K562 (cell line): ENCODE measurements around the gene SLC1A3. TPM values are rescaled to one million over a fixed set of nuclear protein-coding genes. Genes with fewer than 3 reads are reported as not detected.

Experiments used
- ERF ChIP-seq: fragments of 450-650 bp; formaldehyde crosslinking; IDR thresholded peaks from 2 replicates; pipeline ENCODE4 v1.4.0; 2020; ENCODE audit warnings: mild to moderate bottlenecking, mixed read lengths
- ILK ChIP-seq: fragments of 450-650 bp; IDR thresholded peaks from 2 replicates; pipeline ENCODE4 v1.6.1; 2016; ENCODE audit warnings: missing genetic modification characterization, low read depth, mild to moderate bottlenecking, missing compliant biosample characterization, moderate library complexity, borderline replicate concordance
- LEF1 ChIP-seq: fragments of 450-650 bp; IDR thresholded peaks from 2 replicates; pipeline ENCODE4 v1.6.1; 2016; ENCODE audit warnings: mild to moderate bottlenecking
- NFYB ChIP-seq: IDR thresholded peaks from 2 replicates; pipeline ENCODE4 v1.6.1; 2011; ENCODE audit warnings: mild to moderate bottlenecking, moderate library complexity; ENCODE audit not compliant: insufficient read length; ENCODE audit errors: extremely low read depth
- SUPT5H ChIP-seq: fragments of 450-650 bp; IDR thresholded peaks from 2 replicates; pipeline ENCODE4 v1.6.1; 2016
- ZBED1 ChIP-seq: IDR thresholded peaks from 2 replicates; pipeline ENCODE4 v1.6.1; 2014
- ZFP91 ChIP-seq: sonication (generic); formaldehyde crosslinking; IDR thresholded peaks from 2 replicates; pipeline ENCODE4 v1.8.0; 2022; ENCODE audit warnings: mild to moderate bottlenecking, missing genetic modification reagents
- ZNF76 ChIP-seq: fragments of 250-450 bp; sonication (Bioruptor Pico); IDR thresholded peaks from 2 replicates; pipeline ENCODE4 v1.4.0; 2020; ENCODE audit warnings: mild to moderate bottlenecking, moderate library complexity, borderline replicate concordance
- polyA plus RNA-seq, 8 experiments: library from polyadenylated mRNA; depleted of rRNA in 4 of 8; stranded (reverse) in 5 of 8; unstranded in 3 of 8; fragments of >200 nt; fragmentation: Nextera tagmentation in 2 of 8; fragmentation: Illumina TruSeq in 1 of 8; extraction: Ambion mirVana in 2 of 8; extraction: Trizol in 1 of 8; gene quantifications; 2 replicates each; pipeline versions ENCODE4 v1.2.1 to v1.2.3, GENCODE V29; 2011 to 2014; ENCODE audit warnings: inconsistent platforms in 1 of 8, missing spikeins in 1 of 8
- total RNA-seq, 7 experiments: library from RNA; depleted of rRNA in 6 of 7; stranded (reverse); fragments of >200 nt in 6 of 7; fragmentation: Illumina TruSeq in 2 of 7; extraction: Trizol in 2 of 7; gene quantifications; 2 replicates each; pipeline versions ENCODE4 v1.2.1 to v1.2.3, GENCODE V29; 2011 to 2021; ENCODE audit warnings: low replicate concordance in 1 of 7
- TF ChIP-seq, protein P1 (sequence below): IDR thresholded peaks from 3 replicates; pipeline ENCODE4 v1.6.1; 2011; ENCODE audit warnings: borderline replicate concordance, mild to moderate bottlenecking; ENCODE audit not compliant: insufficient read length, insufficient read depth

Gene SLC1A3
- total and polyA plus RNA-seq, 9 of the 15 experiments (the other 6 are each of a cell fraction or from before 2014, with no cell fraction given), result 0.13 TPM; not detected in 8

- TF ChIP-seq, protein P1, sequence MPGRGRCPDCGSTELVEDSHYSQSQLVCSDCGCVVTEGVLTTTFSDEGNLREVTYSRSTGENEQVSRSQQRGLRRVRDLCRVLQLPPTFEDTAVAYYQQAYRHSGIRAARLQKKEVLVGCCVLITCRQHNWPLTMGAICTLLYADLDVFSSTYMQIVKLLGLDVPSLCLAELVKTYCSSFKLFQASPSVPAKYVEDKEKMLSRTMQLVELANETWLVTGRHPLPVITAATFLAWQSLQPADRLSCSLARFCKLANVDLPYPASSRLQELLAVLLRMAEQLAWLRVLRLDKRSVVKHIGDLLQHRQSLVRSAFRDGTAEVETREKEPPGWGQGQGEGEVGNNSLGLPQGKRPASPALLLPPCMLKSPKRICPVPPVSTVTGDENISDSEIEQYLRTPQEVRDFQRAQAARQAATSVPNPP, result no peak
- TF ChIP-seq SUPT5H (no peak), ZBED1 (no peak), NFYB (peak; percentile 9), ILK (no peak), ZFP91 (no peak), ZNF76 (CRISPR knock-in tag) (0 out of 2 replicates have a peak, but pooled peaks have one; percentile 34), ERF (CRISPR knock-in tag) (0 out of 2 replicates have a peak, but pooled peaks have one; percentile 47), LEF1 (no peak)
These were observed 117.5 kb downstream of the SLC1A3 start (continued) for GRCh38 chr5:36723912-36724311.
